Right cardiac atrium (tissue), 5 donors: ENCODE measurements around the gene GFAP. TPM values are rescaled to one million over a fixed set of nuclear protein-coding genes. Genes with fewer than 3 reads are reported as not detected.
A peak's percentile ranks its signal among the peaks of the same experiment; 100 is the strongest.

ENCODE experiments used
- ATAC-seq, 2 donors: fragments of 200-7000 bp; cut with Tn5 transposase; one replicate each; pipeline versions ENCODE4 v1.8.0 to v1.9.1; 2020; ENCODE audit warnings: moderate library complexity in 2 of 2, mild to moderate bottlenecking in 1 of 2
- DNase-seq, 3 donors: peaks; one replicate each; pipeline ENCODE4 v3.0.0-alpha.2; 2020
- H3K27ac ChIP-seq: one replicate; pipeline ENCODE4 v1.5.1; 2013; ENCODE audit warnings: mild to moderate bottlenecking, low read length, control low read depth, moderate library complexity
- H3K27me3 ChIP-seq: one replicate; pipeline ENCODE4 v1.6.1; 2013; ENCODE audit not compliant: control insufficient read depth, insufficient read depth
- H3K4me1 ChIP-seq: one replicate; pipeline ENCODE4 v1.6.1; 2013; ENCODE audit warnings: low read length; ENCODE audit not compliant: control insufficient read depth, insufficient read depth
- H3K4me3 ChIP-seq: one replicate; pipeline ENCODE4 v1.5.1; 2013; ENCODE audit warnings: low read length, control low read depth
- H3K9me3 ChIP-seq: one replicate; pipeline ENCODE4 v1.6.1; 2013; ENCODE audit warnings: low read length; ENCODE audit not compliant: control insufficient read depth
- WGBS: extraction: QIAGEN DNeasy Blood & Tissue Kit; methylation state at CpG from one replicate; pipeline ENCODE4 v1.1.7; 2013; 5-methylcytosine and 5-hydroxymethylcytosine counted together
- intact Hi-C, 4 donors: fragments of 100-400 bp; cut with DNase I; formaldehyde crosslinking; loops; one replicate each; pipeline versions ENCODE4 v1.11.0 to v1.14.0; 2022 to 2023
- polyA plus RNA-seq: library from polyadenylated mRNA; stranded (reverse); fragments of 200-250 nt; gene quantifications from one replicate; pipeline ENCODE4 v1.2.3, GENCODE V29; 2013
- total RNA-seq, 4 donors: library from RNA; stranded (reverse); fragmentation: NEBNext Ultra II Directional; extraction: Animal tissue kit (Norgen Biotek cat#: 25700); gene quantifications; one replicate each; pipeline ENCODE4 v1.2.1, GENCODE V29; 2021
- donor health status: healthy with polysubstance abuse.
- donor health status: DM: no; HTN: yes; CAD: no.
- donor health status: DM: no; HTN: no; CAD: no.
- donor health status: DM: no; HTN: yes; CAD: no; lungs with severe emphysema.
- donor health status: DM: yes; HTN: yes; CAD: no.

The GFAP gene
- total and polyA plus RNA-seq, 5 donors, result 4.6 to 8.3 (median 4.8) TPM

- WGBS, result 95% methylated on average over 4 of the region's 4 CpGs
- no peaks in the 10 kb centered on the region for H3K27me3 ChIP-seq
- no peaks in the 10 kb centered on the region for H3K4me1 ChIP-seq
- intact Hi-C loops, result loop anchor here in 1 of 4 donors (5.0 kb wide), 1 partner anchor 52 kb away; no protein-coding TSS in a partner anchor
- no peak overlapping the region for H3K4me3 ChIP-seq
- H3K9me3 ChIP-seq, result no peaks in the 10 kb centered on the region
- ATAC-seq, result no peak
- DNase-seq, result no peak
- H3K27ac ChIP-seq, result no peak overlapping the region
Measured at GRCh38 chr17:44894642-44895041, 20.7 kb downstream of the GFAP start.

GRCh38 chr17:44892250-44892649 is 23.1 kb downstream of the GFAP start:
- intact Hi-C loops, result loop anchor here in 1 of 4 donors (5.0 kb wide), 1 partner anchor 50 kb away; no protein-coding TSS in a partner anchor
- peaks cover 3% of the 10 kb centered on the region for H3K4me1 ChIP-seq
- no peaks in the 10 kb centered on the region for H3K9me3 ChIP-seq
- DNase-seq (no peak), ATAC-seq (no peak)
- H3K27ac ChIP-seq, result no peak overlapping the region
- H3K27me3 ChIP-seq, result no peaks in the 10 kb centered on the region
- H3K4me3 ChIP-seq, result no peak overlapping the region

- Histone ChIP-seq H3K4me3 (no peak overlapping the region), H3K27ac (no peak overlapping the region), H3K27me3 (no peaks in the 10 kb centered on the region), H3K4me1 (peaks cover 3% of the 10 kb centered on the region), H3K9me3 (no peaks in the 10 kb centered on the region)
- intact Hi-C loops, result no loop called here
- ATAC-seq (peak in 1 of 2 donors; percentile 45), DNase-seq (no peak)
- WGBS, result 65% methylated on average over 7 of the region's 7 CpGs
Measured at GRCh38 chr17:44889003-44889402, 26.3 kb downstream of the GFAP start.

GRCh38 chr17:44887971-44888954 is 27.0 kb downstream of the GFAP start:
- no peaks in the 10 kb centered on the region for H3K27me3 ChIP-seq
- ATAC-seq, result no peak
- WGBS, result 76% methylated on average over 10 of the region's 10 CpGs
- intact Hi-C loops, result no loop called here
- no peaks in the 10 kb centered on the region for H3K9me3 ChIP-seq
- H3K4me1 ChIP-seq, result peaks cover 3% of the 10 kb centered on the region
- DNase-seq, result no peak
- no peak overlapping the region for H3K4me3 ChIP-seq
- H3K27ac ChIP-seq, result no peak overlapping the region

- H3K4me3 ChIP-seq, result no peak overlapping the region
- intact Hi-C loops, result no loop called here
- H3K9me3 ChIP-seq, result no peaks in the 10 kb centered on the region
- DNase-seq, result no peak
- ATAC-seq, result no peak
- no peaks in the 10 kb centered on the region for H3K27me3 ChIP-seq
- 91% methylated on average over 1 of the region's 1 CpG for WGBS
- H3K27ac ChIP-seq, result no peak overlapping the region
- peaks cover 3% of the 10 kb centered on the region for H3K4me1 ChIP-seq
Measured at GRCh38 chr17:44887016-44887415, 28.3 kb downstream of the GFAP start.

GRCh38 chr17:44884941-44885340 is 30.4 kb downstream of the GFAP start:
- Histone ChIP-seq H3K27me3 (no peaks in the 10 kb centered on the region), H3K4me3 (no peak overlapping the region), H3K9me3 (no peaks in the 10 kb centered on the region), H3K27ac (no peak overlapping the region), H3K4me1 (peaks cover 3% of the 10 kb centered on the region)
- DNase-seq (no peak), ATAC-seq (no peak)
- WGBS, result 87% methylated on average over 2 of the region's 2 CpGs
- intact Hi-C loops, result no loop called here

- DNase-seq, result no peak
- Histone ChIP-seq H3K9me3 (no peaks in the 10 kb centered on the region), H3K4me1 (no peaks in the 10 kb centered on the region), H3K27ac (no peak overlapping the region), H3K4me3 (no peak overlapping the region), H3K27me3 (no peaks in the 10 kb centered on the region)
- intact Hi-C loops, result no loop called here
- 76% methylated on average over 4 of the region's 4 CpGs for WGBS
- ATAC-seq, result no peak
Measured at GRCh38 chr17:44881145-44881544, 34.2 kb downstream of the GFAP start.

- no peak for DNase-seq
- ATAC-seq, result no peak
- Histone ChIP-seq H3K27me3 (no peaks in the 10 kb centered on the region), H3K9me3 (no peaks in the 10 kb centered on the region), H3K4me1 (no peaks in the 10 kb centered on the region), H3K27ac (no peak overlapping the region), H3K4me3 (no peak overlapping the region)
- intact Hi-C loops, result no loop called here
- WGBS, result 95% methylated on average over 2 of the region's 2 CpGs
Measured at GRCh38 chr17:44880062-44880461, 35.2 kb downstream of the GFAP start.

- WGBS, result 86% methylated on average over 6 of the region's 6 CpGs
- no peaks in the 10 kb centered on the region for H3K4me1 ChIP-seq
Measured at GRCh38 chr17:44879376-44879775, 35.9 kb downstream of the GFAP start.

GRCh38 chr17:44878627-44879221 is 36.6 kb downstream of the GFAP start:
- intact Hi-C loops, result loop anchor here in 2 of 4 donors (2.0 to 5.0 kb wide), 2 partner anchors 104 to 106 kb away; no protein-coding TSS in a partner anchor
- WGBS, result 39% methylated on average over 6 of the region's 6 CpGs
- ATAC-seq, result no peak
- Histone ChIP-seq H3K4me3 (no peak overlapping the region), H3K27ac (no peak overlapping the region), H3K4me1 (no peaks in the 10 kb centered on the region), H3K27me3 (no peaks in the 10 kb centered on the region), H3K9me3 (no peaks in the 10 kb centered on the region)
- DNase-seq, result no peak

More at GRCh38 chr17:44879376-44879775, 35.9 kb downstream of the GFAP start:
- H3K9me3 ChIP-seq, result no peaks in the 10 kb centered on the region
- H3K4me3 ChIP-seq, result no peak overlapping the region
- DNase-seq (no peak), ATAC-seq (no peak)
- intact Hi-C loops, result loop anchor here in 2 of 4 donors (2.0 to 5.0 kb wide), 2 partner anchors 105 to 107 kb away; no protein-coding TSS in a partner anchor
- no peaks in the 10 kb centered on the region for H3K27me3 ChIP-seq
- H3K27ac ChIP-seq, result no peak overlapping the region

- WGBS, result 86% methylated on average over 5 of the region's 5 CpGs
- ATAC-seq (no peak), DNase-seq (no peak)
- Histone ChIP-seq H3K9me3 (no peaks in the 10 kb centered on the region), H3K27me3 (no peaks in the 10 kb centered on the region), H3K4me1 (peaks cover 4% of the 10 kb centered on the region), H3K27ac (no peak overlapping the region), H3K4me3 (no peak overlapping the region)
- intact Hi-C loops, result loop anchor here in 1 of 4 donors (5.0 kb wide), 1 partner anchor 105 kb away; no protein-coding TSS in a partner anchor
Measured at GRCh38 chr17:44877121-44877520, 38.2 kb downstream of the GFAP start.
